NT2/D1 (cell line): ENCODE measurements around the gene SLC16A10.

Experiments
- SUZ12 ChIP-seq: IDR thresholded peaks from 2 replicates; pipeline ENCODE4 v1.6.1; 2011; ENCODE audit not compliant: insufficient read length, insufficient read depth; ENCODE audit errors: extremely low read depth
- YY1 ChIP-seq: IDR thresholded peaks from 2 replicates; pipeline ENCODE4 v1.6.1; 2011; ENCODE audit not compliant: insufficient read length, insufficient read depth
- ZNF274 ChIP-seq: IDR thresholded peaks from 2 replicates; pipeline ENCODE4 v1.6.1; 2011; ENCODE audit warnings: mild to moderate bottlenecking, low read depth, low read length

DNA sequence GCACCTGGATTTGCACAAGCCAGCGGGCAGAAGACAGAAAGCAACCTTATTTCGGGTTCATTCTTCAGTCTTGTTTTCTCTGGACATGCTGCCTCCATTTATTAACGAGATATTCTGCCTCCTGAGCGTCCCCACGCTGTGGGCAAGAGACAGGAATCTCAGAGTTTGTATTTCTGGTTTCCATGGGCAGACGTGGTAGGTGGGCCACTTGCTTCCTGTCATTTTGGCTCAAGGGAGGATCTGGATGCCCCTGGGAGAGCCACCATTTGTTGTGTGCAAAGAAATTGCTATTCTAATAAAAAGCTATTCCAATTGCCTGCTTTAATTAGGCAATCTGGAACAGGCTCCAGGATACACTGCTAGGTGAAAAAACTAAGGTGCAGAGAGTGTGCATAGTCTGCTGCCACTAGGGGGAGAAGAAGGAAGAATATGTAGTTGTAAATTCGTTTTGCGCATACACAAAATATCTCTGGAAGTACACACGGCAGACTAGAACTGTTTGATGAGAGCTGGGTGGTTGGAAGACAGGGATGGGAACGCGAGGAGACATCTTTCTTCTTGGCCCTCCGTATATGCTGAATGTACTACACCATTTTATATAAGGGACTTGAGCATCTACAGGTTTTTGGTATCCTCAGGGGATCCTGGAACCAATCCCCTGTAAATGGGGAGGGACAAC is 30.1 kb upstream of the SLC16A10 start:
- TF ChIP-seq YY1 (no peak), SUZ12 (no peak), ZNF274 (no peak)
